Epithelial cell of proximal tubule (primary cell): Measurements from ENCODE around the gene TGM5. TPM values are rescaled to one million over a fixed set of nuclear protein-coding genes. Genes with fewer than 3 reads are reported as not detected.

Source experiments
- DNase-seq: peaks from one replicate; pipeline ENCODE4 v3.0.0-alpha.2; 2011; ENCODE audit warnings: low read depth
- H3K4me3 ChIP-seq: 2 replicates; pipeline ENCODE4 v1.5.1; 2011; ENCODE audit warnings: low read depth, mild to moderate bottlenecking, low read length
- total RNA-seq: library from RNA; depleted of rRNA; stranded (reverse); fragments of >200 nt; gene quantifications from 2 replicates; pipeline ENCODE4 v1.2.3, GENCODE V29; 2015
- TF ChIP-seq, protein P1 (sequence below): conservative IDR thresholded peaks from 2 replicates; pipeline ENCODE4 v1.5.1; 2012; ENCODE audit warnings: low read depth, mild to moderate bottlenecking, low read length

The TGM5 gene
- total RNA-seq, 1 donor from 2014 or later = 0.06 TPM

DNA sequence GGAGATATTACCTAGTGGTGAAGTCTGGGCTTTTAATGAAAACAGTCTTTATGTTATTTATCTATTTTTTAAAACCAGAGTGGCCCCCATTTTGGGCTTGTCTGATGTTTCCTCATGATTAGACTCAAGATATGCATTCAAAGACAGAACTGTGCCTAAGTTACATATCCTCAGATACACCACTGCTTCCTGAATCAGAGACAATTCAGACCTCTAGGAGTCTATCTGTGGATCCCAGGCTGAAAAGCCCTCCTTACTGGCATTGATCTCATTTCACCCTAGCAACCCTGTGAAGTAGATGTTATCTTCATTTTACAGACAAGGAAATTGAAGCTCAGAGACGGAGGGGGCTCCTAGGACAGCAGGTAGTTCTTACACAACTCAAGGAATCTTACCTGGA lies 16.8 kb upstream of the TGM5 start:
- TF ChIP-seq, protein P1, sequence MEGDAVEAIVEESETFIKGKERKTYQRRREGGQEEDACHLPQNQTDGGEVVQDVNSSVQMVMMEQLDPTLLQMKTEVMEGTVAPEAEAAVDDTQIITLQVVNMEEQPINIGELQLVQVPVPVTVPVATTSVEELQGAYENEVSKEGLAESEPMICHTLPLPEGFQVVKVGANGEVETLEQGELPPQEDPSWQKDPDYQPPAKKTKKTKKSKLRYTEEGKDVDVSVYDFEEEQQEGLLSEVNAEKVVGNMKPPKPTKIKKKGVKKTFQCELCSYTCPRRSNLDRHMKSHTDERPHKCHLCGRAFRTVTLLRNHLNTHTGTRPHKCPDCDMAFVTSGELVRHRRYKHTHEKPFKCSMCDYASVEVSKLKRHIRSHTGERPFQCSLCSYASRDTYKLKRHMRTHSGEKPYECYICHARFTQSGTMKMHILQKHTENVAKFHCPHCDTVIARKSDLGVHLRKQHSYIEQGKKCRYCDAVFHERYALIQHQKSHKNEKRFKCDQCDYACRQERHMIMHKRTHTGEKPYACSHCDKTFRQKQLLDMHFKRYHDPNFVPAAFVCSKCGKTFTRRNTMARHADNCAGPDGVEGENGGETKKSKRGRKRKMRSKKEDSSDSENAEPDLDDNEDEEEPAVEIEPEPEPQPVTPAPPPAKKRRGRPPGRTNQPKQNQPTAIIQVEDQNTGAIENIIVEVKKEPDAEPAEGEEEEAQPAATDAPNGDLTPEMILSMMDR = no peak
- DNase-seq = no peak
- no peak overlapping the region for H3K4me3 ChIP-seq

DNA sequence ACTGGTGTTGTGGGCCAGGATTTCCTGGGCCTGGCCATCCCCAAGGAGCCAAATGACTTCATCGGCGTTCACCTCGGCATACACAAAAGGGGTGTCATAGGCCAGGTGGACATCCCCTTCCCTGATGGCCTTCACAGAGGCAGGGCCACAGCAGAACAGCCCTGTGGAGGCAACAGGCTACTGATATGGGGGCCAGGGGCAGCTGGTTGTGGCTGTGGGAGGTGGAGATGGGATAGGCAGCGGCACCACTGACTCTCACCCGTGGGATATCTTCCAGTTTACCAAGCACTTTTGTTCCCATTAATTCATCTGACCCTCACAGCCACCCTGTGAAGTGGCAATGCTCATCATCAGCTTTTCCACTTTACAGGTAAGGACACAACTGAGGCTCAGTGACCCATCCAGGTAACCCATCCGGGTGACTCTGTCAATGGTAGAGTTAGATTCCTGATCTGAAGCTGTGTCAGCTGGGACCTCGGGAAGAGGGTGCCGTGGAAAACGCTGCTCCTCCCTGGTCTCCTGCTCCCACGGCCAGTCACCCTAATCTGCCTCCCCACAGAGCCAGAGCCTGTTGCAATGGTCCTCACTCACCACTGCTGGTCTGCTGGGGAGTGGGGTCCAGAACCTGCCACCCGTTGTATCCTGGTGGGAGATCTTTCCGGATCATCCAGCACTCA lies 15.3 kb upstream of the TGM5 start:
- DNase-seq = no peak
- TF ChIP-seq, protein P1 = no peak

DNA sequence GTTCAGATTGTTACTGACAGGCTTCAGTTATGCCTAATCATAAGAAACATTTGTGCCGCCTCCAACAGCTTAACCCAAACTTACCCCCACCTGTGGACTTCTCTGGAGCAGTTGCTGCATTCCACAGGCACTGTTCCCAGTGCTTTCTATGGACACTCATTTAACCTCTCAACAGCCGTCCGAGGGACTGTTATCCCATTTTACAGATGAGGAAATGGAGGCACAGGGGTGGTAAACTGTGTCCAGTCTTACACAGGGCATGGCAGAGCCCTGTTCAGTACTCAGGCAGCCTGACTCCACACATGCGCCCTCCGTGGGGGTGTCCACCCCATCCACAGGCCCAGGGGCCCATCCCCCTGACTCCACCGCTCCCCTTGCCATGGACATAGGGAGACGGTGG lies 14.3 kb upstream of the TGM5 start:
- no peak for DNase-seq
- no peak overlapping the region for H3K4me3 ChIP-seq
- TF ChIP-seq, protein P1 = no peak

More for the DNA sequence above, 15.3 kb upstream of the TGM5 start:
- no peak overlapping the region for H3K4me3 ChIP-seq

DNA sequence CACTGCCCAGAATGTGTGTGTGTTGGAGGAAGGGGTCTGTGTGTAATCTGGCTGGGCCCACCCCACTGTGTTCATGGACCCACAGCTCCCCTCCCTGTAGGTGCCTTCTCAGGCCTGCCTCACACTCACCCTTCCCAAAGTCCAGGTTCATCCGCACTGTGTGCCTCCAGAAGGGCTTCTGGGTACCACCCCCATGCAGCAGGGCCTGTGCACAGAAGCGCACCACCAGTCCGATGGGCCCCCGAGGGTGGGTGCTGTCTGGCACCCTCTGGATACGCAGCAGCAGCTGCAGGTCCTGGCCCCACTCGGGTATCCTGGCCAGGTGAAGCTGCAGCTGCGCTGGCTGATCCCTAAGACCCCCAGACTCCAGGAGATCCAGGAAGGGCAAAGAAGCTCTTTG lies 12.8 kb upstream of the TGM5 start:
- TF ChIP-seq, protein P1 = no peak
- DNase-seq = no peak
- H3K4me3 ChIP-seq = no peak overlapping the region

DNA sequence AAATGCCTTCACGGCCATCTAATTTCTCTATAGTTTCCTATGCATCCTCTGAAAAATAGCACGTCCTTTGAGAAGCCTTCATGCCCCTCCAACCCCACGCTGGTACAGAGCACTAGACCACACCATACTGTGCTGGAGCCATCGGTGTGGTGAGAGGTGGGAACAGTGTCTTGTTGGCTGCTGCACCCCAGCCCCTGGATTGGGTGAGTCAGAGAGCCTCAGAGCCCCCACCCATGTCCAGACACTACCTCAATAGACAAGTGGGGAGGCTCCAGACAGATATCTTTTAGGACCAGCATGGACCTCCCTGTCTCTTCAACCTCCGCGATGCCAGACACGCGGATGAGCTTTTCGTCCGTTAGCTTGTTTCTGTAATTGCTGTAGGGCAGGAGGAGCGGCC lies 12.1 kb upstream of the TGM5 start:
- DNase-seq = no peak
- no peak overlapping the region for H3K4me3 ChIP-seq
- TF ChIP-seq, protein P1 = no peak

DNA sequence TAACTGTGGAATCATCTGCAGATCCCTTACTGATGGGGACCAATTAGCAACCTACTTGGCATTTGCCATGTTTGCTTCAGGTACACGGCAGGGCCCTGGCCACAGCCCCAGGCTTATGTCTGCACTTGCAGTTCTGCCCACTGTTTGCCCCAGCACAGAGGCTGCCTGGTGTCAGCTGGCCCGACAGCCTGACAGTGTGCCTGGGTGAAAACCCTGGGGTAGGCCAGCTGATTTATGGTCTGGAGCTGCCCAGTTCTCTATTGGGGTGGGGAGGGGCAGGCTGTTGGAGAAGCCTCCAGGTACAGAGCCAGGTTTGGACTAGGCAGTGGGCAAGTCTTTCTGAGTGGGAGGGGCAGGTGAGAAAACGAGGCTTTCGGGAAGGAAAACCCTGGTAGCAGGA lies 11.2 kb upstream of the TGM5 start:
- no peak for DNase-seq
- TF ChIP-seq, protein P1 = no peak
- no peak overlapping the region for H3K4me3 ChIP-seq

DNA sequence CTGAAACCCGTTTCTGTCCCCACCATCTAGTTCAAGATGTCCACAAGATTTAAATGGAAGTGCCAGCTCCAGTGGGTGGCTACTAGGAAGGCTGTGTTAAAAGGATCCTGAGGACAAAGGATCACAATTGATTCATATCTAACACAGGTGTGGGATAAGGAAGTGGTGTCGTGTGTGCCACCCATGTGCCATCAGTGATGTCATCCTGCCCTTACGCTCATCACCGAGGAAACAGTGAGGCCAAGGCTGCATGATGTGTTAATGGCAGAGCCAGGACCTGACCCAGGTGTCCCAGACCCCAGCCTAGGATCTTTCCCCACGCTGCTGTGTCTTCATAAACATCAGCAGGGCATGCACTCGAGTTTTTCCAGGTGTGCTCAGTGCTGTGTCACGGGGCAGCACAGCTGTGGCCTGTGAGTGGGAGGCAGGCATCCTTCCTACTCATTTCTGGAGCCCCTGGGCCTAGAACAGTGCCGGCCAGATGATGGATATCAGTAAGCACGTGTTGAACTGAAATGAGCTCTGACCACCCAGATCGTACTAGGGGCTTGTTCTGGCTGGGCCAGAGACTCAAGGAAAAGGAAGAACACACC lies 10.6 kb upstream of the TGM5 start:
- no peak overlapping the region for H3K4me3 ChIP-seq
- no peak for DNase-seq
- TF ChIP-seq, protein P1 = no peak
